ENCODE data around the gene SLC9A9.

The SLC9A9 gene

GRCh38 chr3:143753456-143753855 is 94.8 kb downstream of the SLC9A9 start:
- DNase-seq (ENCODE audit: low read depth) = no peak
- no peak overlapping the region for H3K4me3 ChIP-seq (ENCODE audit: low read depth, low read length)
- TF ChIP-seq, protein P1, sequence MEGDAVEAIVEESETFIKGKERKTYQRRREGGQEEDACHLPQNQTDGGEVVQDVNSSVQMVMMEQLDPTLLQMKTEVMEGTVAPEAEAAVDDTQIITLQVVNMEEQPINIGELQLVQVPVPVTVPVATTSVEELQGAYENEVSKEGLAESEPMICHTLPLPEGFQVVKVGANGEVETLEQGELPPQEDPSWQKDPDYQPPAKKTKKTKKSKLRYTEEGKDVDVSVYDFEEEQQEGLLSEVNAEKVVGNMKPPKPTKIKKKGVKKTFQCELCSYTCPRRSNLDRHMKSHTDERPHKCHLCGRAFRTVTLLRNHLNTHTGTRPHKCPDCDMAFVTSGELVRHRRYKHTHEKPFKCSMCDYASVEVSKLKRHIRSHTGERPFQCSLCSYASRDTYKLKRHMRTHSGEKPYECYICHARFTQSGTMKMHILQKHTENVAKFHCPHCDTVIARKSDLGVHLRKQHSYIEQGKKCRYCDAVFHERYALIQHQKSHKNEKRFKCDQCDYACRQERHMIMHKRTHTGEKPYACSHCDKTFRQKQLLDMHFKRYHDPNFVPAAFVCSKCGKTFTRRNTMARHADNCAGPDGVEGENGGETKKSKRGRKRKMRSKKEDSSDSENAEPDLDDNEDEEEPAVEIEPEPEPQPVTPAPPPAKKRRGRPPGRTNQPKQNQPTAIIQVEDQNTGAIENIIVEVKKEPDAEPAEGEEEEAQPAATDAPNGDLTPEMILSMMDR (conservative IDR thresholded peaks at IDR 0.05; ENCODE audit: low read depth, low read length) = no peak

DNA sequence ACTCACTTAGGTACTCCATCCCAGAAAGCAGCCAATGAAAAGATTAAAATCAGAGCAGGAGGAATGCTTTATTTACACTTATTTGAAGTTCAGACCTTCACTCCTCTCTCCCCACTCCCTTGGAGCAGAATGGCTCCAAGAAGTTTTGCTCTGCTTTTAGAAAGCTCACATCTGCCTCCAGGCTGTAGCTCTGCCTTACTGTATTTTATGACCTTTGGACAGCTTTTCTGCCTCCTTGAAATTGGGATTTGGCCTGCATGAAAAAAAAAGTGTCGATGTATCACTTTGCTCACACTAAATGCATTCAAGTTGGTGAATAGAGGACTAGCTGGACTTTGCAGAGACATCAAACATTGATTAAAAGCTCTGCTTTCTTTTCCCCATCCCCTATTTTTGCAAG is 95.3 kb downstream of the SLC9A9 start:
- no peak for DNase-seq (ENCODE audit: low read depth)
- TF ChIP-seq, protein P1 (conservative IDR thresholded peaks at IDR 0.05; ENCODE audit: low read depth, low read length) = no peak
- H3K4me3 ChIP-seq (ENCODE audit: low read depth, low read length) = no peak overlapping the region

GRCh38 chr3:143751643-143752178 is 96.6 kb downstream of the SLC9A9 start:
- no peak overlapping the region for H3K4me3 ChIP-seq (ENCODE audit: low read depth, low read length)
- DNase-seq (ENCODE audit: low read depth) = no peak
- TF ChIP-seq, protein P1 (conservative IDR thresholded peaks at IDR 0.05; ENCODE audit: low read depth, low read length) = no peak

DNA sequence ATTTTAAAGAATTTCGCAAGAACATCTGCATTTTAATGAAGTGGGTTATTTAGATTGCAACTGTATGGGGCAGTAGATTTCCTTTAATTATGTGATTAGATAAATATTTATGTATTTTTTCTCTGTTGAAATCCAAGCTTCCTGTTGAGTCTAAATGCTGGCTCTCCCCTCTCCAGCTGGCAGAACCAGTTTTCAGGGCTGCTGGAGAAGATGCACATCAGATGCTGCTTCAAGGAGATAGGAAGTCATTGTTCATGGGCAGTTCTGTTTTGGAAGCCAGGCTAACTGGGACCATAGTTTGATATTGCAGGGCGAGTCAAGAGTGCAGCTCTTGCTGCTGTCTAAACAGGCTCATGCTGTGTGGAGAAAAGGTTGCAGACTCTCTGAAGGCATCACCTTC is 97.4 kb downstream of the SLC9A9 start:
- no peak for DNase-seq (ENCODE audit: low read depth)
- TF ChIP-seq, protein P1 (conservative IDR thresholded peaks at IDR 0.05; ENCODE audit: low read depth, low read length) = no peak
- H3K4me3 ChIP-seq (ENCODE audit: low read depth, low read length) = no peak overlapping the region

- no peak for DNase-seq (ENCODE audit: low read depth)
- TF ChIP-seq, protein P1 (conservative IDR thresholded peaks at IDR 0.05; ENCODE audit: low read depth, low read length) = no peak
- no peak overlapping the region for H3K4me3 ChIP-seq (ENCODE audit: low read depth, low read length)
These were observed 98.3 kb downstream of the SLC9A9 start for GRCh38 chr3:143749926-143750325.

GRCh38 chr3:143737065-143737464 is 111.2 kb downstream of the SLC9A9 start:
- no peak for DNase-seq (ENCODE audit: low read depth)
- no peak overlapping the region for H3K4me3 ChIP-seq (ENCODE audit: low read depth, low read length)
- TF ChIP-seq, protein P1 (conservative IDR thresholded peaks at IDR 0.05; ENCODE audit: low read depth, low read length) = no peak

- TF ChIP-seq, protein P1 (conservative IDR thresholded peaks at IDR 0.05; ENCODE audit: low read depth, low read length) = no peak
- peak; percentile 5 for DNase-seq (ENCODE audit: low read depth)
- H3K4me3 ChIP-seq (ENCODE audit: low read depth, low read length) = no peak overlapping the region
These were observed 111.9 kb downstream of the SLC9A9 start for GRCh38 chr3:143736205-143736997.
